Esophagus muscularis mucosa (tissue), 4 donors: ENCODE results near the gene ALPK3. TPM values are rescaled to one million over a fixed set of nuclear protein-coding genes. Genes with fewer than 3 reads are reported as not detected.

Experiments
- DNase-seq: peaks from one replicate; pipeline ENCODE4 v3.0.0-alpha.2; 2017; ENCODE audit errors: extremely low spot score
- H3K27ac ChIP-seq, 4 donors: fragments of 200-600 bp; sonication (generic); replicated peaks in 1 of 4; 1 replicate in 3 of 4; 2 replicates in 1 of 4; pipeline ENCODE4 v1.5.1; 2016 to 2019; ENCODE audit warnings: mild to moderate bottlenecking in 1 of 4
- H3K27me3 ChIP-seq, 4 donors: fragments of 200-600 bp; sonication (generic); one replicate each; pipeline versions ENCODE4 v1.5.1 to v1.6.0; 2016 to 2019
- H3K36me3 ChIP-seq, 4 donors: fragments of 200-600 bp; sonication (generic); one replicate each; pipeline ENCODE4 v1.5.1; 2016 to 2019
- H3K4me1 ChIP-seq, 4 donors: fragments of 200-600 bp; sonication (generic); one replicate each; pipeline ENCODE4 v1.5.1; 2016 to 2019
- H3K4me3 ChIP-seq, 4 donors: fragments of 200-600 bp; sonication (generic); 1 replicate in 2 of 4; 2 replicates in 2 of 4; pipeline ENCODE4 v1.5.1; 2016 to 2019; ENCODE audit warnings: mild to moderate bottlenecking in 4 of 4, moderate library complexity in 1 of 4
- H3K9me3 ChIP-seq, 4 donors: fragments of 200-600 bp; sonication (generic); 1 replicate in 3 of 4; 2 replicates in 1 of 4; pipeline ENCODE4 v1.5.1; 2016 to 2019
- EP300 ChIP-seq: sonication (generic); formaldehyde crosslinking; IDR thresholded peaks from one replicate; pipeline ENCODE4 v1.6.1; 2017; ENCODE audit warnings: antibody characterized with exemption
- POLR2A ChIP-seq: fragments of 450-650 bp; IDR thresholded peaks from one replicate; pipeline ENCODE4 v1.6.1; 2017; ENCODE audit warnings: antibody characterized with exemption, moderate library complexity, mild to moderate bottlenecking, low read depth
- POLR2AphosphoS5 ChIP-seq, 2 donors: sonication (generic); formaldehyde crosslinking; IDR thresholded peaks; one replicate each; pipeline ENCODE4 v1.6.1; 2017; ENCODE audit warnings: antibody characterized with exemption in 2 of 2
- WGBS: methylation state at CpG from one replicate; pipeline ENCODE4 v1.1.5; 2018; 5-methylcytosine and 5-hydroxymethylcytosine counted together
- intact Hi-C: fragments of 100-400 bp; cut with DNase I; formaldehyde crosslinking; loops from one replicate; pipeline ENCODE4 v1.15.1; 2023
- total RNA-seq, 4 donors: library from RNA; depleted of rRNA; stranded (reverse); fragments of >200 nt; gene quantifications; one replicate each; pipeline versions ENCODE4 v1.1.0 to v1.2.1, GENCODE V29; 2016
- TF ChIP-seq, protein P1 (sequence below), 3 experiments: fragments of 200-600 bp in 2 of 3; fragments of 450-650 bp in 1 of 3; sonication (generic) in 2 of 3; IDR thresholded peaks; one replicate each; pipeline ENCODE4 v1.5.1; 2017 to 2019; ENCODE audit warnings: antibody characterized with exemption in 3 of 3, mild to moderate bottlenecking in 2 of 3, moderate library complexity in 1 of 3

Gene ALPK3
- total RNA-seq, 4 donors from 2014 or later = 9.1 to 21.5 (median 16.2) TPM

- H3K9me3 ChIP-seq = no peaks in the 10 kb centered on the region
- peaks cover 55 to 60% (median 55%) of the 10 kb centered on the region in 4 donors for H3K4me1 ChIP-seq
- intact Hi-C loops = no loop called here
These were observed 94.9 kb downstream of the ALPK3 start for GRCh38 chr15:84911879-84912660.

DNA sequence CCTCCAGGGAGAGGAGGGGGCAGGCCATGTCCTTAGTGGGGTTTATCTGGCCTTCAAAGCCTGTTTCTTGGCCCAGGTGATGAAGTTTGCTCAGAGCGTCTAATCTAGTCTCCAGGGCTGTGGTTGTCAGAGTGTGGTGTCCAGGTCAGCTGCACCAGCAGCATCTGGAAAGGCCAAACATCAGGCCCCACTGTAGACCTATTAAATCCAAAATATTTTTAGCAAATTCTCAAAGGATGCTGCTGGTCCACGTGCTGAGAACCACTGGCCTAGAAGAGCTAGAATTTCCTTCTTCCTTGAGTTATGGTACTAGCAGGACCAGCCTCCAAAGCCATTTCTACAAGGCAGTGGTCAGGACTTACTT is 96.2 kb downstream of the ALPK3 start:
- Histone ChIP-seq H3K4me1 (peaks cover 55 to 60% (median 55%) of the 10 kb centered on the region in 4 donors), H3K27ac (peak overlapping the region; percentile 70 to 82 (median 78)), H3K27me3 (no peaks in the 10 kb centered on the region), H3K4me3 (no peak overlapping the region), H3K9me3 (no peaks in the 10 kb centered on the region), H3K36me3 (no peaks in the 10 kb centered on the region)
- TF ChIP-seq POLR2A = no peak
- no peak for TF ChIP-seq POLR2AphosphoS5 (IDR thresholded peaks at IDR 0.05)
- TF ChIP-seq EP300 = no peak
- TF ChIP-seq, protein P1, sequence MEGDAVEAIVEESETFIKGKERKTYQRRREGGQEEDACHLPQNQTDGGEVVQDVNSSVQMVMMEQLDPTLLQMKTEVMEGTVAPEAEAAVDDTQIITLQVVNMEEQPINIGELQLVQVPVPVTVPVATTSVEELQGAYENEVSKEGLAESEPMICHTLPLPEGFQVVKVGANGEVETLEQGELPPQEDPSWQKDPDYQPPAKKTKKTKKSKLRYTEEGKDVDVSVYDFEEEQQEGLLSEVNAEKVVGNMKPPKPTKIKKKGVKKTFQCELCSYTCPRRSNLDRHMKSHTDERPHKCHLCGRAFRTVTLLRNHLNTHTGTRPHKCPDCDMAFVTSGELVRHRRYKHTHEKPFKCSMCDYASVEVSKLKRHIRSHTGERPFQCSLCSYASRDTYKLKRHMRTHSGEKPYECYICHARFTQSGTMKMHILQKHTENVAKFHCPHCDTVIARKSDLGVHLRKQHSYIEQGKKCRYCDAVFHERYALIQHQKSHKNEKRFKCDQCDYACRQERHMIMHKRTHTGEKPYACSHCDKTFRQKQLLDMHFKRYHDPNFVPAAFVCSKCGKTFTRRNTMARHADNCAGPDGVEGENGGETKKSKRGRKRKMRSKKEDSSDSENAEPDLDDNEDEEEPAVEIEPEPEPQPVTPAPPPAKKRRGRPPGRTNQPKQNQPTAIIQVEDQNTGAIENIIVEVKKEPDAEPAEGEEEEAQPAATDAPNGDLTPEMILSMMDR (IDR thresholded peaks at IDR 0.05) = no peak
- 83% methylated on average over 1 of the region's 2 CpGs for WGBS
- no peak for DNase-seq
- intact Hi-C loops = no loop called here

More at GRCh38 chr15:84911879-84912660, 94.9 kb downstream of the ALPK3 start:
- no peaks in the 10 kb centered on the region for H3K27me3 ChIP-seq
- peak overlapping the region; percentile 70 to 82 (median 78) for H3K27ac ChIP-seq
- DNase-seq = peak; percentile 95
- no peaks in the 10 kb centered on the region for H3K36me3 ChIP-seq
- WGBS = 30% methylated on average over 6 of the region's 6 CpGs
- H3K4me3 ChIP-seq = no peak overlapping the region
- TF ChIP-seq EP300 (no peak), POLR2A (no peak), POLR2AphosphoS5 (IDR thresholded peaks at IDR 0.05) (peak; percentile 69 to 85)
- TF ChIP-seq, protein P1 (IDR thresholded peaks at IDR 0.05) = no peak

- no peak for TF ChIP-seq EP300
- TF ChIP-seq POLR2A = no peak
- TF ChIP-seq, protein P1 (IDR thresholded peaks at IDR 0.05) = no peak
- no peak for TF ChIP-seq POLR2AphosphoS5 (IDR thresholded peaks at IDR 0.05)
- no peak for DNase-seq
- intact Hi-C loops = no loop called here
- Histone ChIP-seq H3K36me3 (no peaks in the 10 kb centered on the region), H3K27ac (peak overlapping the region in 3 of 4 donors; percentile 15 to 79 (median 51)), H3K27me3 (no peaks in the 10 kb centered on the region), H3K4me1 (peaks cover 54 to 60% (median 55%) of the 10 kb centered on the region in 4 donors), H3K9me3 (no peaks in the 10 kb centered on the region), H3K4me3 (no peak overlapping the region)
- WGBS = 73% methylated on average over 2 of the region's 5 CpGs
These were observed 97.2 kb downstream of the ALPK3 start for GRCh38 chr15:84914351-84914750.

DNA sequence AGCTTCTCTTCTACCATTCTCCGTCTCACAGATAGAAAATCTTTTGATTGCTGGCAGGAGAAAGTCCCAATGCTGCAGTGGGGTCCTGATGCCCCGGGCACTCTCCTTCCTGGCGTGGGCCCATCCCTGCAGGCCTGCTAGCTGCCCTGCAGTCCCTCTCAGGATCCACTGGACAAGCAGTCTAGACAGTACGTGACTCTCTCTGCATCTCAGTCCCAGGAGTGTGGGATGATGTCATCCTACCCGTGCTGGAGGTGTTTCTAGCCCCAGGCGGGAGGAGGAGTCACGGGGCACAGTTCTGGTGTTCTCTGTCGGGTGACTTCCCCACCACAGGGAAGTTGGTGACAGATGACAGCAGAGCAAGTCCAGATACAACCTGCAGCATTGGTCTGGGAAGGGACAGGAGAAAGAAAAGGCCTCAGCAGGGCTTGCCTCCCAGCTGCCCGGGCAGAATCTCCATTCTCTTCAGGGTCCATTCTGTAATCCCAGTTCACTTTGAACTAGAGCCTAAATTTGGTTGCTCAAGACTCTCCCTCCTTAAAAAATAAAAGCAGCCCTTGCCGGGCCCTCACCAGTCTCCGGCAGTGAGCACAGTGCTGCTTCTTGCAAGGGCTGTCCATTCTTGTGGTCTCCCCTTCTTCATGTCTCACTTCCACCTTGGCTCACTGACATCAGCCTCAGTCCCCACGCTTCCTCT is 97.9 kb downstream of the ALPK3 start:
- Histone ChIP-seq H3K27me3 (no peaks in the 10 kb centered on the region), H3K9me3 (no peaks in the 10 kb centered on the region), H3K4me3 (no peak overlapping the region), H3K27ac (peak overlapping the region; percentile 16 to 79 (median 55)), H3K4me1 (peaks cover 47 to 58% (median 53%) of the 10 kb centered on the region in 4 donors), H3K36me3 (no peaks in the 10 kb centered on the region)
- TF ChIP-seq, protein P1 (IDR thresholded peaks at IDR 0.05) = no peak
- peak; percentile 14 to 83 for TF ChIP-seq POLR2AphosphoS5 (IDR thresholded peaks at IDR 0.05)
- intact Hi-C loops = no loop called here
- no peak for DNase-seq
- 48% methylated on average over 12 of the region's 12 CpGs for WGBS
